GM03348 (cell line): ENCODE data around the gene SH3PXD2A.
"Not testable (repeated sequence)": the region's sequence is repeated elsewhere in the genome, so short reads cannot be mapped to it uniquely, and the experiment has no call there.

Source experiments
- DNase-seq: peaks from one replicate; pipeline ENCODE4 v3.0.0; 2012; ENCODE audit warnings: low spot score

SH3PXD2A gene

DNA sequence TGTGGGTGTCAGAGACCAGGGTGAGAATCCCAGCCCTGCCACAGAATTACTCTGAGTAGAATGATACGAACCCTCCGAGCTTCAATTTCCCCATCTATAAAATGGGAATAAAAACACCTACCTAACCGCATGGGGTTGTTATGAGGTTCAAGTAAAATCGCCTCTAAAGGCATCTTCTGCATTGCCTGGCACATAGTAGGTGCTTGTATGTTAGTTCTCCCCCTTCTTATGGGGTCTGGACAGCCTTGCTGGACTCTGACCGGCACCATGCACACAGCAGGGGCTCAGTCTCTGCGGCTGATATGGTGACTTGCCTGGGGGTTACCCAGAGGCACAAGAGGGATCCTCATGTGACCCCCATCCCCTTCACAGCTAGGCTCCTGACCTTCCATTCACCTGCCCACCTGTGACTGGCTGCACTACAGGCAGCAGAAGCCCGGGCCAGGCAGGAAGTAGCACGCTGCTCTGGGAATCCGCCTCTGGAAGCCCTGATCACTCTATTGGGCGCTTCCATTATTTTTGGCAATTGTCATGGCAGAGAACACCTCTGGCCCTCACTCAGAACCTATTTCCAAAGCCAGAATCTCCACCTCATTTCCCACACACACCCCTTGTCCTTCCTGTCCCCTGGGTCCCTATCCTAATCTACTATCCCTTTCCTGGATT, 6.0 kb downstream of the SH3PXD2A start:
- peak; percentile 28 for DNase-seq

DNA sequence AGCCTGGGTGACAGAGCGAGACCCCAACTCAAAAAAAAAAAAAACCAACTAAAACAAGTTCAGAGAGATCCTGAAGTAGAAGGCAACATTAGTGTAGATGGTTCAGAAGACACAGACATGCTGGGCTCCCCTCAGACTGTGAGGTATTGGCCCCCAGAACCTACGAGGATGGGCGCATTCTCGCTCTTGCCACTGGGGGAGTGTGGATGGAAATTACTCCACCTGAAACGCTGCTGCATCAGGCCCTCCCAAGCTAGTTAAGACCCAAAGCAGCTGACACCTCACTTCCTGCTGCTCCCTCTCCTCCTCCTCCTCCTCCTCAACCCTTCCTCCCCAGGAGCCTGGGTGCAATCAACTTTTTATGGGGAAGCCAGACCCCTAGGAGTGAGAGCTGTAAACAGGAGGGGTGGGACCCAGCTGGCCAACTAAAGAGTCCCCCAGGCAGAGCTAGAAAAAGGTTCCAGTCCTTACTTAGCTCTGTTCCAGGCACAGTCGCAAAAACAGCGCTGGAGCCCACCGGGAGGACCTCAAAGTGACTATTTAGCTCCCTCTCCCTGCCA, 7.4 kb downstream of the SH3PXD2A start:
- DNase-seq: no peak

DNA sequence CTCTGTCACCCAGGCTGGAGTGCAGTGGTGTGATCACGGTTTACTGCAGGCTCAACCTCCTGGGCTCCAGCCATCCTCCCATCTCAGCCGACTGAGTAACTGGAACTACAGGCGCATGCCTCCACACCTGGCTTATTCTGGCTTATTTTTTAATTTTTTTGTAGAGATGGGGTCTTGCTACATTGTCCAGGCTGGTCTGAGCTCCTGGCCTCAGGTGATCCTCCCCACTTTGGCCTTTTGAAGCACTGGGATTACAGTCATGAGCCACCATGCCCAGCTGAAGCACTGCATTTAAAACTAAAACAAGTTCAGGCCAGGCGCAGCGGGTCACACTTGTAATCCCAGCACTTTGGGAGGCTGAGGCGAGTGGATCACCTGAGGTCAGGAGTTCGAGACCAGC, 8.0 kb downstream of the SH3PXD2A start:
- no peak for DNase-seq

DNA sequence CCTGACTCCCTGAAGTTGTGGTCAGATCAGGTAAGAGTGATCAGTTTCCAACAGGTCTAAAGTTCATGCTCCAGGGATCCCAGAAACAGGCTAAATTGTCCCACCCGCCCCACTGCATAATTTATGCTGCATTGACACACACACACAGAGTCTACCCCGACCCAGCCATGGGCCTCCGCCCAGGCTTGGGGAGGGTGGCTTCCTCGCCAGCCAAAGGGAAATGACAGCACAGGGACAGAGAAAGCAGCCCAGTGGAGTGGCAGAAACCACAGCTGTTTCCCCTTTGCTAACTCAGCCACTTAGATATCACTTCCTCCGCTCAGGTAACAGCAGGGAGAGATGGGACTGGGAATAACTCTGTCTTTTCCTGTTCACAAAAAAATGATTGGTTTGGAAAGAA, 9.4 kb downstream of the SH3PXD2A start:
- DNase-seq: no peak

DNA sequence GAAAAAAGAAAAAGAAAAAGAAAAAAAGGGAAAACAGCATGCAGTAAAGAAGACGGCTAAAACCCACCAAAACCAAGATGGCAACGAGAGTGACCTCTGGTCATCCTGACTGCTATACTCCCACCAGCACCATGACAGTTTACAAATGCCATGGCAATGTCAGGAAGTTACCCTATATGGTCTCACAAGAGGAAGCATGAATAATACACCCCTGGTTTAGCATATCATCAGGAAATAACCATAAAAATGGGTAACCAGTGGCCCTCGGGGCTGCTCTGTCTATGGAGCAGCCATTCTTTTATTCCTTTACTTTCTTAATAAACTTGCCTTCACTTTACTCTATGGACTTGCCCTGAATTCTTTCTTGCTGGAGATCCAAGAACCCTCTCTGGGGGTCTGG, 10.0 kb downstream of the SH3PXD2A start:
- not testable (repeated sequence) for DNase-seq

DNA sequence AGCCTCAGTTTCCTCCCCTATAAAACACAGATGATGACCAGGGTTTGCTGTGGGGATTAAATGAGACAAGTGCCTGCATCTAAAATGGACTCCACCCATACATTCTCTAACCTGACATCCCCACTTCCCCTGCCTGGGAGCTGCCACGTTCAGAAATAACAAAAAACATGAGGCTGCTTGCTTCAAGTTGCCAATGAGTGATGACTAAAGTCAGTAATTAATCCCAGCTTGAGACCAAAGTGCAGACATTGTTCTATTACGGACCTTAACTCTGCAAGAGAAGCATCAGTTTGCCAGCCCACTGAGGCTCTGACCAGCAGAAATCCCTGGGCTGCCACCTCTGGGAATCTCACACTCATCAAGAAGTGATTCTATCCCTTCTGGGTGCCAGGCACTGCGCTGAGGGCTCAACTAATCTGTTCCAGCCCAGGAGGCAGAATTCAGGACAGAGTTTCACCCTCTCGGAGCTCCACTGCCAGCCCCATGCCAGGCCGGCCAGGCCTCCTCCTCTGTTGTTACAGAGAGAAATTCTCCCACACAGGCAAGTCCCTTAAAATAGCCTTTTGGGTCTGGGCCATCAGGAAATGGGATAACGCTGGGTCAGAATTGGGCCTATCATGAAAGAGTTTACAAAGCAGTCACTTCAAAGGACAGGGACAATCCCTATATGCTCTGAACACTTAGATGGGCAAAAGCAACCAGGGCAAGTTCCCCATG, 11.4 kb downstream of the SH3PXD2A start:
- DNase-seq: peak; percentile 80

DNA sequence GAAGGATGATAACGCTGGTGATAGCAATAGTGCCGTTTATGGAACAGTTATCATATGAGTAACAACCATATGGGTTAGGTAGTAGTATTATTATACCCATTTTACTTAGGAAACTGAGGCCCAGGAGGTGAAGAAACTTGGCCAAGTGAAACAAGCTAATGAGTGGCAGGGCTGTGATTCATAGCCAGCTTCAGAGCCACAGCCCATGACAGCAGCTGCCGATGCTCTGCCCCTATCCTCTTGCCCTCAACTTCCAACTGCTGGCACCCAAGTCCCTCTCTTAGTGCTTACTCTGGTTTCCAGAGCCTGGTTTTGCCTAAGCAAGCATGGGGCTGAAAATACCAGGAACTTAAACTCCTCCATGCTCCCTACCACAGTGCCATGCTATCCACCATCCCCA, 12.3 kb downstream of the SH3PXD2A start:
- no peak for DNase-seq

DNA sequence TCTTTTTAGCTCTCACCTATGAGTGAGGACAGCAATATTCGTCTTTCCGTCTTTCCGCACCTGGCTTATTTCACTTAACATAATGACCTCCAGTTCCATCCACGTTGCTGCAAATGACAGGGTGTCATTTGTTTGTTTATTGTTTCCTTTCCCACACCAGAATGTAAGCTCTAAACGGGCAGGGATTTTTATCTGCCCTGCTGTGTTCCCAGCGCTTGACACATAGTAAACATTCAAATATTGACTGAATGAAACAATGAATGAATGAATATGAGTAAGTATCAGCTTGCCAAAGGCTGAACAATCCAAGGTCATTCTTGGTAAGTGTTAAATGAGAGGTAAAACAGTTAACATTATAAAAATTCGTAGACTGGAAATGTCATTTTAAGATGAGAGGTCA, 12.8 kb downstream of the SH3PXD2A start:
- no peak for DNase-seq

DNA sequence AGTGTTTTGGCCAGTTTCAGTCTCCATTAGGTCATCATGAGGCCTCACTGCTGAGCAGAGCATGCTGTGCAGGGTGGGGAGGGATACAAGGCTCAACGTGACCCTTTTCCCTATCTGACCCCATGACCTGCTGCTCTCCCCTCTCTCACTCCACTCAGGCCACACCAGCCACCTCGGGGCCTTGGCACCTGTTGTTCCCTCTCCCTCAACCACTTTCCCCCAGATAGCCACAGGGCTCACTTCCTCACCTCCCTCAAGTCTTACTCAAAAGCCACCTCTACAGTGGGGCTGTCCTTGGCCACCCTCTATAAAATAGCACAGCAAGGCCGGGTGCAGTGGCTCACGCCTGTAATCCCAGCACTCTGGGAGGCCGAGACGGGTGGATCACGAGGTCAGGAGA, 13.9 kb downstream of the SH3PXD2A start:
- no peak for DNase-seq

DNA sequence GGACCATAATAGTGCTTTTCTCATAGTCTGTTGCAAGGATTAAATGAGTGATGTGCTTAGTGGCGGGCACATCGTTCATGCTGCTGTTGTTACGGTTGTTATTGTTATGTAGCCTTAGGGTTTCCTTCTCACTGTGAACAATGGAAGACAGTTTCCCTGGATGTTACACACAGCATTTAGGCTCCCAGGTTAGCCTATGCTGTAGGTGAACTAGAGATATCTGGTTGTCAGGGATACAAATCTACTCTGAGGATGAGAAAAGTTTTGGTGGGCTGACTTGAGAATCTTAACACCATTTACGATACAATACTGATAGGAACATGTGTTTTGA, 14.7 kb downstream of the SH3PXD2A start:
- no peak for DNase-seq

DNA sequence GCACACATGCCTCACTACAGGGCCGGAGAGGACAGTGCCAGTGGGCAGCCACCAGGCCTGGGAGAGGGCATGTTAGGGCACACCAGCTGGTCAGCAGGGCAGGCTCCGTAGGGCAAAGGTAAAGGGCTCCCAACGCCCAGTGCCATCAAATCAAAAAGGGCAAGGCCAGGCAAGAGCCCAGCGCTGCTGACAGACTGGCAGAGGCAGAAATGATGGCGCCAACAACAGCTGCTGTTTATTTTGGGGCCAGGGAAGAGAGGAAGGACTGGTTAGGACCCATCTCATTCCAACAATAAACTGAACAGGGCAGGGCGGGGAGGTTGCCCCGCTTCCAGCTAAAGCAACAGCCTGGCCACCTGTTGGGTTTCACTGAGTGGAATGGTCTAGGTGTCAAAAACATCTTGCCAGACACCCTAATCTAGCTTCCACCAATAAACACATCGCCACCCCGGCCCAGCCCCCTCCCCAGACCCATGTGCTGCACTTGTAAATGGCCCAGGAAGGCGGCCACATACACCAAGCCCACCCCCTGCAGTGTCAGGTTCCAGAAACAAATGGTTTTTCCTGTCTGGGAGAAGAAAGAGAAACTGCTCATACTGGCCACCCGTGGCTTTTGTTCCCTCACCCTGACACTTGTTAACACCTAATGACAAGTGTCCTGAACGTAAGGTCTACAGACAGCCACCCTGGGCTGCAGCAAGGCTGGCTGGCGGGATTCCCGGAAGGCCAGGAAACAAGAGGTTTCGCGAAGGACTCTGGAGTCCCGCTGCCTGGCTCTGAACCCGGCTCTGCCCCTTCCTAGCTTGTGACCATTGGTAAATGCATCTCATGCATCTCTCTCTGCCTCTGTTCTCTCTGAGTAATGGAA, 15.3 kb downstream of the SH3PXD2A start:
- no peak for DNase-seq

DNA sequence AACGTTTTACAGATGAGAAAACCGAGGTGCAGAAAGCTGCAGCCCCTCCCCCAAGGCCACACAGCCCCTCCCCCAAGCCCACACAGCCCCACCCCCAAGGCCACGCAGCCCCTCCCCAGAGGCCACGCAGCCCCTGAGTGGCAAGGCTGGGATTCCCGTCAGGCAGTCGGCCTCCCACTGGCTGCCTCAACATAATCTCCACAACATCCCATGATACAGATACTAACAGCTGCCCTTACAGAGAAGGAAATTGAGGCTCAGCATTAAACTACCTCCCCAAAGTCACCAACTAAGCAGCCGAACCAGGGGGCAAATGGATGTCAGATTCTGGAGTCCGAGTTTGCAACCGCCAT, 15.9 kb downstream of the SH3PXD2A start:
- DNase-seq: no peak

DNA sequence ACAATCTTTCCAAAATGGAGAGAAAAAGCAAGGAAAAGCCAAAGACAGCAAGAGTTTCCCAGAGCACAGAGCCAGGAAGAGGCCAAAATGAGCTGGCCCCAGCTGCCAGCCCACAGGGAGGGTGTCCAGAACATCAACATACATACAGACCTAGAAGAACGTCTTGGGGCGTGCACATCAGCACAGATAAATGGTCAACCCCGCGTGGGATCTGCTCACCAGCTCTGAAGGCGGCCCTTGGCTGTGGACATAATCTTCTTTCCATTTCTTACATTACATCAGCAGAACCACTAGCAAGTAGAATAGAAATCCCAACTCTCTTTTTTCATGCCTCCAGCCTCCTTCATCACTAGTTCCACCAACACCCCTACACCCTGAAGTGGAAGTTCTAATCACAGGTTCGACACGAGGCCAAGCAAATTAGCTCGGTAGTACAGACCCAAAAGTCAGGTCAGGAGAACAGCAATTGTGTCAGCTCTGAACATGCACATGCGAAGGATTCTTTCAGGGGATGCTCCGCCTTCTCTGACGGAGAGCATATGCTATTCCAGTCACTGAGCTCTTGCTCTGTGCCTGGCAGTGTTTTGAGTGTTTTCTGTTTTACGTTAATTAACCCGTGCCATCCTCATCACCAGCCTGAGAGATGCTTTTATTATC, 16.4 kb downstream of the SH3PXD2A start:
- DNase-seq: no peak

DNA sequence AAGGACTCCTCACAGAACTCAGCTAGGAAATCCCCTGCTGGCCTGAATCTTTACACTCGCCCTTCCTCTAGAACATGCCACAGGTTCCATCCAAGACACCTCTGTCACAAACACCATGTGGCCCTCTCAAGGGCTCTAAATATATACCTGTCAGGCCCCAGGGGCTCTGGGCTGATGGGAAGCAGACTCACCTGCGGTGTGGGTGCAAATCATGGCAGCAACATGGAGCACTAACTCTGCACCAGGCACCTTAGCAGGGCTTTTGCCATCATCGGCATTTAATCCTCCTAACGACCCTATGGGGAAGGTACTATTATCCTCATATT, 17.3 kb downstream of the SH3PXD2A start:
- DNase-seq: no peak

DNA sequence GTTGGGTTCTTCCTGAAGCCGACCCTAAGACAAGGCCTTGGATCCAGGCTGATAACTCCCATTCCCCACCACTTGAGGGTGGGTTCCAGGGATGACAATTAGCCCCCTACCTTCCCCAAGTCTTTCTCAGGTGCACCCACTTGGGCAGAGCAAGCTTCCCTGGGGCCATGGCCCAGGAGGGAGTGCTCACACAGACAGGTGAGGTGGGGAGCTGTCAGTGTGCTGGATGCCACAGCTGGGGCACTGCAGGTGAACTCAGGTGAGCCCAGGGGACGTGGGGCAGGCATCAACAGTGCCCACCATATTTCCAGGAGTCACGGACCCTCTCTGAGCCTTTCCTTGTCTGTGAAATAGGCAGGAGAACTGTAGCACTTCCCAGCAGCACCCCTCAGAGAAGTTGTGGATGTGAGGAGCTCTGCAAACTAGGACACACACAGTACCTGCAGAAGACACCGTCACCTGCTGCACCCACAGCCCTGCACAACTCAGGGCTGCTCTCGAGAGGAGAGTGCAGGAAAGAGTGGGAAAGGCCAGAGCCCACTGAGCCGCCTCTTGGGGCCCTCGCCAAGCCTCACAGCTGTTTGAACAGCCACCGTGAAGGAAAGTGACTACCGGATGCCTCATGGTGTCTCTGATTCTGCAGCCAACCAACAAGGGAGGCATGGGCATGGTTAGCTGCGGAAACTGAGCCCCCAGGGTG, 17.9 kb downstream of the SH3PXD2A start:
- no peak for DNase-seq

DNA sequence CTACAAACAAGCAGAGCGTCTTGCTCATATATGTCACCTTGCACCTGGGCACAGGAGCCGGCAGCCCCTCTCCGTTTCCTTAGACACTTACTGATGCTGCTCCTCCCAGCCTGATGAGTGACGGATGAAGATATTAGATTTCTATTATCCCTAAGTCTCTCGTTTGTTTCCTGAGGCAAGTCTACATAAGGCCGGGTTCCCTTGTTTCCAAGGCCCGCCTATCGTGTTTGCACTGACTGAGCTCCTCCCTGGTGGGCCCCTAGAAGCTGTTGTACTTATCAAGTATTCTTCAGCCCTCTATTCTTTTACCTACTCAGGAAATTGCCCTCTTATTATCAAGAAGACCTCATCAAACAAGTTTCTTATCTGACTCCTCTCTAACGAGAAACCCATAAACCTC, 18.5 kb downstream of the SH3PXD2A start:
- no peak for DNase-seq

DNA sequence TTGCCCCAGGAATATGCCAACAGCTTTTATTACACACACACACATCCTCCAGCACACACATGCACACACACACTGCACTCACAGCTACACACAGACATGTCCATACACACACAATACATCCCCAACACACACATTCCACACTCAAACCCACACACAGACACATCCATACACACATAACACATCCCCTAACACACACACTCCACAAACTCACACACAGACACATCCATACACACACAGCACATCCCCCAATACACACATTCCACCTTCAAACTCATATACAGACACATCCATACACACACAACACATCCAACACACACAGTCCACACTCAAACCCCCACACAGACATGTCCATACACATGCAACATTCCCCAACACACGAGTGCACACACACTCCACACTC, 19.1 kb downstream of the SH3PXD2A start:
- DNase-seq: no peak

DNA sequence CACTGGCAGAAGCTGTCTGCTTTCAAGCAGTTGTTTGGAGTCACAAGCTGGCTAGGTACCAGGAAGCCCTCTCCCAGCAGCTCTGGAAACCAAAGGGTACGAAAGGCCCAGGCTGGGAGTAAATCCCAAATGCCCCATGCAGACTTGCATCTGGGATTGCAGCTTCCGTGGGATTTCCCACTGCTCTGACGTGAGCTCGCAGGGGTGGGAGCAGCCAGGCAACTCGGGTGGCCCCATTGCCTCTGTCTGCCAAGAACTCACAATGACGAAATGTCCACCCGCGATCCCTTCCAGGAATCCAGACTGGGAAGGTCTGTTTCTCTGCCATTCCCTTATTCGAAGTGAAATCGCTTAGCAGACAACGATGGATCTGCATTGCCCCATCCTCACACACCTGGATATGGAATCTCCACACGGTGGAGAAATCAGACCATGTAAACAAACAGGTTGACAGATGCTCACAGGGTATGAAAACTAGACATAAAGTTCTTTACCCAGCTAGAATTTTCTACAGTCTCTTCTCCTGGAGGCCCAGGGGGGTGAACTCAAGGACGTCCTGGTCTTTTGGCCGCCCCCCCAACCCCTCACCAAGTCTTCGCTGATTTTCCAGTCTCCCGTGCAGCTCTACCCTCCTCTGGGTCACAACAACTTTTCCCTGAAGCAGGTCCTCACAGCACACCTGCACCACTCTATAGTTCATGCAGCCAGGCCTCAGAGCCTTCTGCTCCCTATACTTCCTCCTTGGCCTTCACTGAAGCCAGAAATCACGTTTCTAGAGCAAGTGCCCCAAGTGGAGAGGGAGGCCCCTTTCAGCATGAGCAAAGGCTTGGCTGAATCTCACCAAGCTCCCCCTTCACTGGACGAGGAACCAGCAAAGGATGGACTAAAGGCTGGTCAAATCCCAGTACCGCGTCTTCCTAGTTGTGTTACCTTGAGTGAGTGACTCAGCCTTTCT, 20.0 kb downstream of the SH3PXD2A start:
- peak; percentile 85 for DNase-seq

DNA sequence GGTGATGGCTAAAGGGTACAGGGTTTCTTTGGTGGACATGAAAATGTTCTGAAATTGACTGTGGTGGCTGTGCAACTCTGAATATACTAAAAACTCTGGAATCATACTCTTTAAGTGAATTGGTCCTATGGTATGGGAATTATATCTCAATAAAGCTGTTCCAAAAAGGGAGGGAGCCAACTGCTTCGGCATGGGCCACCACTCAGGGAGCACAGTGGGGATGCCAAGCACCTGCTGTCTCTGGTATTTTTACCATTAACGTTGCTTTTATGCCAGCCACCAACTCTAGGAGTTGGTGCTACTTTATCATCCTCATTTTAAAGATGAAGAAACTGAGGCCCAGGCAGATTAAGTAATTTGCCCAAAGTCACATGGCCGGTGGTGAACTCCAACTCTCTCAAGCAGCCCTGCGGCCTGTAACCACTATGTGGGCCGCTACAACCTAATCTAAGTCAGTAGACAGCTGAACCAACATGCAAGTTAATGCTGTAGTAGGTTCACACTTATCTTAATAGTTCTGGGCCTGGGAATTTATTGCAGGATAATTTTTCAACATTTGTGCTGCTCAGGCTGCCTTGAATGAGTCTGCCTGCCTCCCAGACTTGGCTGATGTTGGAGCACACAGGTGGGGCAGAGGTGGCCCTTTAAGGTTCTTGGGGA, 20.8 kb downstream of the SH3PXD2A start:
- no peak for DNase-seq

DNA sequence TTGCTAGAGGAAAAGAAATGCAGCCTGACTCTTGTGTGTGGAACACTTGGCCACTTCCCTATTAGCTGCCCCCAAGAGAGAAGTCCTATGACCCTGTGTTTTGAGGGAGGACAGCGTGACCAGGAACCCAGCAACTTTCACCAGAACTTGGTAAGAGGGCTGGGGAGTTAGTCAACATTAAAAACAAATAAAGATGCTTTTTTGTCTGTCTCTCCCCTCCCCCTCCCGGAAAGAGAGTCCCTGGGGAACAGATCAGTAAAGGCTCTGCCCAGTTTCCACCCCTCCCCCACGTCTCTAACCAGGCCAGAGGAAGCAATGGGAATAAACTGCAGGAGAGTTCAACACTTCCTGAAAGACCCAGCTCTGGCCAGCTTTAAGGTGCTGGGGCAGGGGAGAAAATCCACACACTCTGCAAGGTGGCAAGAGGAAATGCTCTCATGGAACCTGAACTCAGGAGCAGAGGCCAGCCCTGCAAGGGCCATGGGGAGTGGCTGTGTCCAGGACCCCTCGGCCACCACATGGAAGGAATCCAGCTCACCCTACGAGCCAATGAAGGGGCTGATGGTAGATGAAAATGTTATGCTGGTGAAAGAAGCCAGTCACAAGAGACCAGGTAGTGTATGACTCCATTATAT, 21.5 kb downstream of the SH3PXD2A start:
- DNase-seq: peak; percentile 29
